ENCODE data around the gene CHRM1.
A peak's percentile ranks its signal among the peaks of the same experiment; 100 is the strongest.
"Not testable (repeated sequence)": the region's sequence is repeated elsewhere in the genome, so short reads cannot be mapped to it uniquely, and the experiment has no call there.

CHRM1 gene

DNA sequence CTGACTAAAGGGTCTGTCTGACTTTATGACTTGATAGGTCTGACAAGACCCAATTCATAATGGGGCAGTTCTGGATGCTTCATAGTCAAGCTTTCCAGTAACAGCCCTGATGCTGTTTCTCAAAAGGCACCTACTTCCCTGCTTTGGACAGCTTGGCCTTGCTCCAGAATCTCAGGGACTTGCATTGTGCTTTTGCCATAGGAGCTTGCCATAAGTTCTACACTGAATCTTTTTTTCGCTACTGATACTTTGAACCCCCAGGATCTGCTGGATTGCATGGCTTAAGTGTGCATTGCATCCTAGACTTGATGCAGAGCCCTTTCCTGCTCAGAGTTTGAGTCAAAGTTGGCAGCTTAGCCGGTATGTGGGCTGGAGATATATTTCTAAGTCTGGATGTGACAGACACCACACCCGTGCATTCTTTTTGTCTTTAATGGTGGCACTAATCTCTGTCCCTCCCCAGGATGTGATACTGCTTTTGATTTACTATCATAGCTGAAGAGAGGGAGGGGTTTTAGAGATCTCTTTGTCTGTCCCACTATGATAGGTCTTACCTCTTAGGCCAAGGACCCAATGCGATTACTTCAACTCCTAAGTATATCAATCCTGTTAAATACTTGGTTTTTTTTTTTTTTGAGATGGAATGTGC, 57.4 kb downstream of the CHRM1 start:
- no peak for DNase-seq

DNA sequence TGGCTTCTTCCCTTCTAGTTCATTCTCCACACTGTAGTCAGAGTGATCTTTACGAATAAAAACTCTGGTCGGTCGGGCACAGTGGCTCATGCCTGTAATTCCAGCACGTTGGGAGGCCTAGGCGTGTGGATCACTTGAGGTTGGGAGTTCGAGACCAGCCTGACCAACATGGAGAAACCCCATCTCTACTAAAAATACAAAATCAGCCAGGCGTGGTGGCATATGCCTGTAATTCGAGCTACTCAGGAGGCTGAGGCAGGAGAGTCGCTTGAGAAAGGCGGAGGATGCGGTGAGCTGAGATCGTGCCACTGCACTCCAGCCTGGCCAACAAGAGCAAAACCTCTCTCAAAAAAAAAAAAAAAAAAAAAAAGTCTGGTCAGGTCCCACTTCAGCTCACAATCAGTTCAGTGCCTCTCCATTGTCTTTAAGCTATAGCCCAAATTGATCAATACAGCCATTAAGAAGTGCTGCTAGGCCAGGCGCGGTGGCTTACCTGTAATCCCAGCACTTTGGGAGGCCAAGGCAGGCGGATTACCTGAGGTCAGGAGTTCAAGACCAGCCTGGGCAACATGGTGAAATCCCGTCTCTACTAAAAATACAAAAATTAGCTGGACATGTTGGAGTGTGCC, 59.5 kb downstream of the CHRM1 start:
- DNase-seq = not testable (repeated sequence)

GRCh38 chr11:62860835-62861563, 60.2 kb downstream of the CHRM1 start:
- peak; percentile 75 for DNase-seq

DNA sequence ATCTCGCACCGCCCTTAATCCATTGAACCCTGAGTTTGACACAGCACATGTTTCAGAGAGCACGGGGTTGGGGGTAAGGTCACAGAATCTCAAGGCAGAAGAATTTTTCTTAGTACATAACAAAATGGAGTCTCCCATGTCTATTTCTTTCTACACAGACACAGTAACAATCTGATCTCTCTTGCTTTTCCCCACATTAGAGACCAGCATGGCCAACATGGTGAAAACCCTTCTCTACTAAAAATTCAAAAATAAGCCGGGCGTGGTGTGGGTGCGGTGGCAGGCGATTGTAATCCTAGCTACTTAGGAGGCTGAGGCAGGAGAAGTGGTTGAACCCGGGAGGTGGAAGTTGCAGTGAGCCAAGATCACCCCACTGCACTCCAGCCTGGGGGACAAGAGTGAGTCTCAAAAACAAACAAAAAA, 61.9 kb downstream of the CHRM1 start:
- DNase-seq = not testable (repeated sequence)
